Mesenteric fat pad (tissue), 1 donor: ENCODE measurements around the gene PXDC1. TPM values are rescaled to one million over a fixed set of nuclear protein-coding genes. Genes with fewer than 3 reads are reported as not detected.
"Not testable (repeated sequence)": the region's sequence is repeated elsewhere in the genome, so short reads cannot be mapped to it uniquely, and the experiment has no call there.

ENCODE experiments used
- DNase-seq: peaks from one replicate; pipeline ENCODE4 v3.0.0-alpha.2; 2020; ENCODE audit warnings: low spot score
- total RNA-seq: library from RNA; stranded (reverse); fragmentation: NEBNext Ultra II Directional; extraction: Animal tissue kit (Norgen Biotek cat#: 25700); gene quantifications from one replicate; pipeline ENCODE4 v1.2.1, GENCODE V29; 2021
- donor health status: DM: yes; HTN: yes; CAD: no.

The PXDC1 gene
- total RNA-seq, 1 donor from 2014 or later: 133 TPM

DNA sequence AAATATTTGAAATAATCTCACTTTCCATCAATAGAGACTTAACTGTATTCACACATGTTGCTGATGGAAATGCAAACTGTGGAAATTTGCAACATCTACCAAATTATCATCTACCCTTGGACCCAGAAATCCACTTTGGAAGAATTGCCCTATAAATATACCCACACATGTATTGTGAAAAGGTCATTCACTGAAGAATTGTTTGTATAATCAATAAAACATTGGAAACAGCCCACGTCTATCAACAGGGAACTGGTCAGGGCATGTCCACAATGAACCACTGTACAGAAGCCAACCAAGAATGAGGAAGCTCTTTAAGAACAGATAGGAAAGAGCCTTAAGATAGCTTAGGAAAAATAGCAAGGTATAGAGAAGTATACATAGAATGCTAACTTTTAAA is 36.2 kb downstream of the PXDC1 start:
- no peak for DNase-seq

- DNase-seq: no peak
These were observed 36.7 kb downstream of the PXDC1 start for GRCh38 chr6:3714768-3715167.

DNA sequence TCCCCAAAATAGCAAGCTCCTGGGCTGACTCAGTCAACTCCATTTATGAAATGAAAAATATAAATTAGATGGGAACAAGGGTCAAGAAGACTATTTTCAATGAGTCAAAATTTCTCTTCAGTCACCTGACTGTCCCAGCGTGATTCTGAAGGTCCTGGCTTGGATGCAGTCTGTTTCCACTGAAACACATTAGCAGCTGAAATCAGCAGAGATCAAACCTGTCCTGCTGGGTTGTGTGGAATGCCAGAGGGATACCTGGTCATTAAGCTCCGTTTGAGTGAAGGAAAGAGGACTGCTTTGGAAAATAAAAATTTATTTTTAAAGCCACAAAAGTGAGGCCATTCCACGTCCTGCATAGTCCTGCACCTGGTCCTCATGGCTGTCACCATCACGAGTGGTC is 37.4 kb downstream of the PXDC1 start:
- DNase-seq: no peak

DNA sequence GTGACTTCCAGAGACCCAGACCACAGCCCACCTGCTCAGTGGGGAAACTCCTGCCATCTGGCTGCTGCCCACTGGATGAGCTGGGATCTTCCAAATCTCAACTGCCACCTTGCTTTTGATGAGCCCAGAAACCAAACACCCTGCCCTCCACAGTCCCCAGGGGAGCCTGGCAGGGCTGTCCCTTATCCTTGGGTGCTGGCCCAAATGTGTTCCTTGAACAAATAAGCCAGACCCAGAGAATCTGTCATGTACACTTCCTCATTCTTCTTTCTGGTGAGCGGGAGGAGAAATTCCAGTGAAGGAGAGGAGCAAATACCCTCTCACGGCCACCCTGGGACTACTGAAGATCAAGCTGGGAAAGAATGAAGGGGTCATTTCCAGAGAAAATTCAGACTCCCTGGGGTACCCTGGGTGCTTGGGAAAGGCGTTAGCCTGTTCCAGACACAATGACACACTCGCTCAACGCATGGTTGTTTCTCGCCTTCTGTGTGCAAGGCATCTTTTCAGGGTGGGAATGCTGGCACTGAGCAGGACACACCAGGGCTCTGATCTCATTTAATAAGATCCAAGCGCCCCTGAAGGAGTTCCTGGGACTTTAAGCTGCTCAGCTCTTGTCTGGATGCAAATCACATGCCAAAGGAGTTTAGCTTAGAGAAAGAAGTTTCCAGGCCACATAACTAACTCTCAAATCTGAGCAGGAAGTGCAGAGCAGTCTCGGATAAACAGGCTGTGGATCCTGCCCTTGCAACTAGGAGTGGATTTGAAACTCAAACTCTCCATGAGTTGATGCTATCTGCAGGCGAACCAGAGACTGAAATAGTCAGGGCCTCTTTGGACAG is 38.5 kb downstream of the PXDC1 start:
- no peak for DNase-seq

- DNase-seq: no peak
These were observed 39.7 kb downstream of the PXDC1 start for GRCh38 chr6:3711776-3712175.

DNA sequence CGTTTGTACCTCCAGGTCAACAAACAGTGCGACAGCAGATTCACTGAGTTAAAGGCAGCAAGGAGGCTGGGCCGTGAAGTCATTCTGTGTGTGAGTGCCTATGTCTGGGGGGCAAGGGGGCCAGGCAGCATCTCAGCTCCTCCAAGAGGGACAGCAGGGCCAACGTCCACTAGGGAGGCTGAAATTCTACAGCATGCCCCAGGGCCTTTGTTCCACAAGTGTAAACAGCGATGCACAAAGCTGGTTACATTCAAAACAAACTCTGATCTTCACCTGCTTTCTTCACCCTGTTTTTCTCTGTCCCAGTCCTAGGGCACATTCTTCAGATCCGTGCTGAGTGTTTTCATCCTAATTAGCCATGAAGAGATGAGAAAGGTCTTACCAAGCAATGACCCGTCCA is 41.1 kb downstream of the PXDC1 start:
- DNase-seq: no peak

GRCh38 chr6:3708540-3708939 is 43.0 kb downstream of the PXDC1 start:
- no peak for DNase-seq

DNA sequence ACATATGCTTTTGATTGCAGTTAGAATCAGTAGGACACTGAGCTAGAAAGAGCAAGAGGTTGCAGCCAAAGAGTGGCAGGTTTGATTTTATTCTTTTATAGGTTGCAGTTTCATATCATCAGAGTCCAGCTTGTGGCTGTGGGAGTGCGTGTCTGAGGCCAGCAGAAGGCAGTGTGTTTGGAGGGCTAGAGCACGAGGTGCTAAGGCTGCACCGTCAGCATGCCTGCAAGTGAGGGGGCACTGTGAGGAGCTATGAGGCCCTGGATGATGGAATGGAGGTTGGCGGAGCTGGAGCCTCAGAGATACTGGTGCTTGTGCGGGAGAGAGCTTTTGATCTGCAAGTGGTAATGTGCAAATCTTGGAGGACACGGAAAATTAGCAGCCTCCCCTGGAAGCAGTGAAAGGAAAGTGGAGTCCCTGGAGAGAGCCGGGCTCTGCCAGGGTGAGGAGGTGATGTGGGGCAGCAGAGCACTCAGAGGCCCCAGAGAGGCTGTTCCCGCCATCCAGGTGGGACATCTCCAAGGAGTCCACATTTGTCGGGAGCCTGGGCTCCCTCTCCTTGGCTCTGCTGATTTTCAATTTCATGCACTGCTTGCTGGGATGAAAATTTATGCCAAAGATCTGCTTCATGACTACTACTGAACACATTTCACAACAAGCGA is 43.6 kb downstream of the PXDC1 start:
- DNase-seq: no peak

GRCh38 chr6:3707024-3707423 is 44.5 kb downstream of the PXDC1 start:
- no peak for DNase-seq

GRCh38 chr6:3706547-3706946 is 45.0 kb downstream of the PXDC1 start:
- no peak for DNase-seq

DNA sequence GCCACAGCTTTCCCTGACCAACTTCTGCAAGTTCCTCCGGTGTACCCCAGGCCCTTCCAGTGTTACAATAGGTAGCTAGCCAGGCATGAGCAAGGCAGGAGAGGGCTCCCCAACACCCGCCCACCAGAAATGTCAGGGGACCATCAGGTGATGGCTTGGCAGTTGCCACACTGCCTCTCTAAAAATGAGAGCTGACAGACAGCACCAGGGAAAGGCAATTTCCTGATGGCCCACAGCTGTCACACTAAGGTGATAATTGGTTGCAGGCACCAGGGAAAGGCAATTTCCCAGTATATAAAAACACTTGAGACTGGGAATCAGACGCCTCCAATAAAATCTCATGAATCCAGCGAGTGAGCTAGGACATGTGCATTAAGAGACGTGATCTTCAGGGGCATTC is 49.9 kb downstream of the PXDC1 start:
- DNase-seq: no peak

DNA sequence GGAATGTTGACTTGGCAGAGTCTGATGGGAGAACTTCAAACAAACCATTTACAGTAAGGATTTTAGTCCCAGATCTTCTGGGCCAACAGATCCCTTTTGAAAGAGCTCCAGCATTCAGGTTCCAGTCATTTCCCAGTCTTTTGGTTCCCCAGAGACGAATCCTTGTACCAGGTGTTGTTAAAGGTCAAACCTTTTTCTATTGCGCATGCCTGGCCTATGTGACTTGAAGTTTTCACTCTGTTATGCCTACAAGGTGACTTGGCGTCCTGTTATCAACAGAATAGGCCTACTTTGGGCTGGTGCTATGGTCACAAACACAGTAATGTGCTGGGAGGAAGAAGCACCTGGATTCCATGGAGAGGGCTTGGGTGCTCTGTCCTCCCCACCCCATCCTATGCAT is 52.3 kb downstream of the PXDC1 start:
- no peak for DNase-seq

- DNase-seq: no peak
These were observed 53.5 kb downstream of the PXDC1 start for GRCh38 chr6:3698021-3698420.

DNA sequence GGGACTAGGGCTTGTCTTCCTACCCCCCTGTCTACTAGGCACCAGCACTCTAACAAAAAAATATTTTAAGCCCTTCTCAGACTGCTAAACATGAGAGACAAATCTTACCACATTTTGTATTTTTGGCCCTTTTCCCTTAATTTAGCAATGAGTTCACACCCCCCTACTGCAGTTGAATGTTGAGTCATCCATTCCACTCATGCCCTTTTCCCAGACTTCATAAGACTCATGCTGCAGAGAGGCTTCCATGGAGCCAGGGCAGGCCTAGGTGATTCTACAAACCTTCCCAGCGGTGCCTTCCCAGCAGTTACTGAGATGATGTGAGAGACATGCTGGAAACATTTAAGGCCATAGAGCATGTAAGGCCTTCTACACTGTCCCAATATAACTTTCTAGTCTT is 53.9 kb downstream of the PXDC1 start:
- DNase-seq: no peak

DNA sequence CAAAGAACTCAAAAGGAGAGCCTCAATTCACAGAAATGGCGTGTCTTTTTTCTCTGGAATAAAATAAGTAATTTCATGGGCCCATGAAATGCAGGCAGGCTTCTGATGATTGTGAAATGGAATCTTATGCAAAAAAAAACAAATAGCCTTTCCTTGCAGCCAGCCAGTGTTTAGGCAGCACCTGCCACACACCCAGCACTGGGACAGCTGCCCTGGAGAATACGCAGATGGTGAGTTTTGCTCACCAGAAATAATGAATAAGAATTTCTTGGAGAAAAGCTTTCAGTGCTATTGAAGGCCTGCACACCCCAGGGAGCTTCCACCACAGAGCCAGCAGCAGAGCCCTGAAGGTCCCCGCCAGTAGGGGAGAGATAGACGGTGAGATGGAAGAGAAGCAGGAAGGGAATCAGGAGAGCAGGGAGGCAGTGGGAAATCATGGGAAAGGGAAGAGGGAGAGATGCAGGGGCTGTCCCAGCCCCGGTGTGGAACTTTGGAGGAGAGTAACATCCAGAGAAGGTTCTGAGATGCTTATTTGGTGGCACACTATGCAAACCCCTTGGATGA is 54.9 kb downstream of the PXDC1 start:
- DNase-seq: no peak

GRCh38 chr6:3695065-3695817 is 56.3 kb downstream of the PXDC1 start:
- DNase-seq: no peak

- no peak for DNase-seq
These were observed 57.7 kb downstream of the PXDC1 start for GRCh38 chr6:3693831-3694230.

DNA sequence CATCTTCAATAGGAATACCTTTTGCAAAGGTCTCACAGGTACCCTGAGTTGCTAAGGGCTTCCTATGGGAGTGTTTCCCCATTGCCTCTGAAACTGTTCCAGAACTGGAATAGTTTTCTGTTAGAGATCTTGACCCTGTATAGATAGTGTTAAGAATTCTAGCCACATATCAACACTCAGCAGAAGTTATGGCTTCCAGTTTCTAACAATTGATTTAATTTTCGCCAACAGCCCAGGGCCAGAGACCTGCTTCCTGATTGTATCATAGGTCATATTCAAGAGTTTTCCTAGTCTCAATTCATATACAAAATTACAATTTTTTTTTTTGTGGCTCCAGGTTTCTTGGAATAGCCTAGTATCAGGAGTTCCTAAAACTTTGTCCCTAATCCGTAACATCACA is 61.0 kb downstream of the PXDC1 start:
- no peak for DNase-seq

DNA sequence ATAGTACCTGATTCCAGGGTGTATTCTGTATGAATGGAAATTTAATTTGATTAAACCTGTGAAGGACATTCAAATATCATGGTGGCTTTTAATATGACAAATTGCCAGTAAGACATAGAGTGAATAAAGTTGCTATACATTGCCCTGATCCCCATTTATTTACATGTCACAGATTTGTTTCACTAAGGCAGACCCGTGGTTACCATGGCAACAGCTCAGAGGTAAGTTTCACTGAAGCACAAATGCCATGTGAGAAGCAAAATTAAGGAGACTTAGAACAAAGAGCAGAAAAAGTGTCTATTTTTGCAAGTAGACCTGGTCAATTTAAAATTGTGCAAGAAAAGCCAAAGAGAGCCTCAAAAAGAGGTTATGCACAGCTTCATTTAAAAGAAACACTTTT is 63.7 kb downstream of the PXDC1 start:
- no peak for DNase-seq

DNA sequence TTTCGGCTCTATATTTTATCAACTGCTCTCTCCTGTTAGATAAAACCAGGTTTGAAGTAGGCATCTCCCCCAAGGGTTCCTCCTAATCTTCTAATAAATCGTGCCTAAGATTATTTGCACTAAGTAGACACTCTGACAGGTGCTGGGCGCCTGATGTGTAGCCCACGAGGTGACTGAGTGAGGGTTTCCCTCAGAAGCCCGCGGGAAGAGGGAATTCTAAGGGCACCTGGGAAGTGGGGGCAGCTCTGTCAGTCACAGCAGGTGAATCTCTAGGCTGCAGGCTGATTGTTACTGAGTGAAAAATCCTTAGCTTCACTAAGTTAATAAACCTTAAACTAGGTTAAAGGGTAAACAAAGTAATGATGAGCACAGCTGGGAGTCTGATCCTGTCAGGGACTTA is 68.2 kb downstream of the PXDC1 start:
- DNase-seq: no peak

DNA sequence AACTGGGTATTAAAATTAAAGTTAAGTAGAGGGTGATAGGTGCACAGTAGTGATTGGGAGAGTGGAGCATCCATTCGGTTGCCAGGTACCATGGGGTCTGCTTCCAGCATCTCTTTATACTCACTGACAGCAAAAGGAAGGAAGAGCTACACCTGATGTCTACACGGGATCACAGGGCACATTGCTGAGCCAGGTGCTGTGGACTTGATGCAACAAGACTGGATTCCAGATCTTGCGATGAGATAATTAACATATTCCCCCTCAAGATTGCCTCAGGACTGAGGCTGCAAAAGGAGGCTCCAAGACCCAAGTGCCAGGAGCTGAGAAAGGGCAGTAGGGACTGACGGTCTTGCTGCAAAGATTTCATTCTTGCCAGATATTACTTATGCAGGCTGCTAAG is 72.6 kb downstream of the PXDC1 start:
- DNase-seq: no peak

GRCh38 chr6:3677751-3678150 is 73.8 kb downstream of the PXDC1 start:
- not testable (repeated sequence) for DNase-seq
